Upper lobe of left lung (tissue), 6 donors: ENCODE data around the gene IGSF3. TPM values are rescaled to one million over a fixed set of nuclear protein-coding genes. Genes with fewer than 3 reads are reported as not detected.

Experiments used
- ATAC-seq, 2 donors: fragments of 200-7000 bp; cut with Tn5 transposase; one replicate each; pipeline ENCODE4 v1.9.1; 2022; ENCODE audit warnings: mild to moderate bottlenecking in 2 of 2, moderate library complexity in 2 of 2; ENCODE audit not compliant: low FRiP score in 2 of 2
- DNase-seq, 2 donors: peaks; one replicate each; pipeline ENCODE4 v3.0.0-alpha.2; 2019 to 2020
- H3K27ac ChIP-seq, 4 donors: fragments of 200-600 bp; sonication (generic); one replicate each; pipeline ENCODE4 v1.5.1; 2016 to 2019
- H3K27me3 ChIP-seq, 4 donors: fragments of 200-600 bp; sonication (generic); one replicate each; pipeline ENCODE4 v1.5.1; 2017 to 2019
- H3K36me3 ChIP-seq, 4 donors: fragments of 200-600 bp; sonication (generic); one replicate each; pipeline ENCODE4 v1.5.1; 2016 to 2019
- H3K4me1 ChIP-seq, 4 donors: fragments of 200-600 bp; sonication (generic); one replicate each; pipeline ENCODE4 v1.5.1; 2018 to 2019
- H3K4me3 ChIP-seq, 4 donors: fragments of 200-600 bp; sonication (generic); one replicate each; pipeline ENCODE4 v1.5.1; 2017 to 2019; ENCODE audit warnings: mild to moderate bottlenecking in 2 of 4, moderate library complexity in 1 of 4
- H3K9me3 ChIP-seq, 4 donors: fragments of 200-600 bp; sonication (generic); one replicate each; pipeline ENCODE4 v1.5.1; 2018 to 2019
- EP300 ChIP-seq, 4 donors: sonication (generic); formaldehyde crosslinking; IDR thresholded peaks; one replicate each; pipeline ENCODE4 v1.5.1; 2017; ENCODE audit warnings: antibody characterized with exemption in 4 of 4, control low read depth in 2 of 4
- POLR2A ChIP-seq, 4 donors: fragments of 450-650 bp; IDR thresholded peaks; one replicate each; pipeline ENCODE4 v1.5.1; 2016 to 2017; ENCODE audit warnings: antibody characterized with exemption in 4 of 4, mild to moderate bottlenecking in 2 of 4
- POLR2AphosphoS5 ChIP-seq, 2 donors: sonication (generic); formaldehyde crosslinking; IDR thresholded peaks; one replicate each; pipeline ENCODE4 v1.5.1; 2017; ENCODE audit warnings: antibody characterized with exemption in 2 of 2
- WGBS, 2 donors: methylation state at CpG; one replicate each; pipeline ENCODE4 v1.1.5; 2017 to 2018; 5-methylcytosine and 5-hydroxymethylcytosine counted together
- total RNA-seq, 6 donors: library from RNA; depleted of rRNA in 4 of 6; stranded (reverse); fragments of >200 nt in 4 of 6; gene quantifications; one replicate each; pipeline versions ENCODE4 v1.1.0 to v1.2.1, GENCODE V29; 2016 to 2021
- TF ChIP-seq, protein P1 (sequence below), 6 experiments: fragments of 450-650 bp in 4 of 6; fragments of 200-600 bp in 2 of 6; sonication (generic) in 2 of 6; IDR thresholded peaks; one replicate each; pipeline ENCODE4 v1.5.1; 2016 to 2019; ENCODE audit warnings: antibody characterized with exemption in 6 of 6
- donor health status: DM: no; HTN: no; CAD: no; lungs with moderate emphysema.
- donor health status: DM: no; HTN: yes; CAD: no; lungs with severe emphysema.

Gene IGSF3
- total RNA-seq, 6 donors from 2014 or later = 15.1 to 28.3 (median 23.7) TPM

DNA sequence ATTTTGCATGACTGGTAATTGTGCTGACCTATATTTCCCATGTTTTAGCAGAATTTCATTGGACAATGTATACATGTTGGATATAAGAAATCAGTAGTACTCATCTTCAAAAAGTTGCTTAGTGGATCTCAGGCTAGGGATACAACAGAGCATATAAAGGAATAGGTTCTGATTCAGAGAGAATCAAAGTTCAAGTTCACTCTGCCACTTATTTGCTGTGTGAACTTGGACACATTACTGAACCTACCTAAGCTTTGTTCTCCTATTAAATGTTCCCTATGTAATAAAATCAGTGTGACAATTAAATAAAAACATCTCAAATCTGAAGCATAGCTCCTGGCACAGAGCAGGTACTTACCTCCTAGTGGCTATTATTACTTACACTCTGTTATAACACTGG lies 106.0 kb downstream of the IGSF3 start:
- peaks cover 6 to 29% (median 14%) of the 10 kb centered on the region in 4 donors for H3K4me1 ChIP-seq
- DNase-seq = no peak
- TF ChIP-seq POLR2A (IDR thresholded peaks at IDR 0.05) (no peak), POLR2AphosphoS5 (IDR thresholded peaks at IDR 0.05) (no peak), EP300 (IDR thresholded peaks at IDR 0.05) (no peak)
- TF ChIP-seq, protein P1, sequence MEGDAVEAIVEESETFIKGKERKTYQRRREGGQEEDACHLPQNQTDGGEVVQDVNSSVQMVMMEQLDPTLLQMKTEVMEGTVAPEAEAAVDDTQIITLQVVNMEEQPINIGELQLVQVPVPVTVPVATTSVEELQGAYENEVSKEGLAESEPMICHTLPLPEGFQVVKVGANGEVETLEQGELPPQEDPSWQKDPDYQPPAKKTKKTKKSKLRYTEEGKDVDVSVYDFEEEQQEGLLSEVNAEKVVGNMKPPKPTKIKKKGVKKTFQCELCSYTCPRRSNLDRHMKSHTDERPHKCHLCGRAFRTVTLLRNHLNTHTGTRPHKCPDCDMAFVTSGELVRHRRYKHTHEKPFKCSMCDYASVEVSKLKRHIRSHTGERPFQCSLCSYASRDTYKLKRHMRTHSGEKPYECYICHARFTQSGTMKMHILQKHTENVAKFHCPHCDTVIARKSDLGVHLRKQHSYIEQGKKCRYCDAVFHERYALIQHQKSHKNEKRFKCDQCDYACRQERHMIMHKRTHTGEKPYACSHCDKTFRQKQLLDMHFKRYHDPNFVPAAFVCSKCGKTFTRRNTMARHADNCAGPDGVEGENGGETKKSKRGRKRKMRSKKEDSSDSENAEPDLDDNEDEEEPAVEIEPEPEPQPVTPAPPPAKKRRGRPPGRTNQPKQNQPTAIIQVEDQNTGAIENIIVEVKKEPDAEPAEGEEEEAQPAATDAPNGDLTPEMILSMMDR (IDR thresholded peaks at IDR 0.05) = no peak
- ATAC-seq = no peak
- no peak overlapping the region for H3K27ac ChIP-seq
- no peaks in the 10 kb centered on the region for H3K9me3 ChIP-seq
- H3K27me3 ChIP-seq = no peaks in the 10 kb centered on the region
- no peaks in the 10 kb centered on the region for H3K36me3 ChIP-seq
- no peak overlapping the region for H3K4me3 ChIP-seq

DNA sequence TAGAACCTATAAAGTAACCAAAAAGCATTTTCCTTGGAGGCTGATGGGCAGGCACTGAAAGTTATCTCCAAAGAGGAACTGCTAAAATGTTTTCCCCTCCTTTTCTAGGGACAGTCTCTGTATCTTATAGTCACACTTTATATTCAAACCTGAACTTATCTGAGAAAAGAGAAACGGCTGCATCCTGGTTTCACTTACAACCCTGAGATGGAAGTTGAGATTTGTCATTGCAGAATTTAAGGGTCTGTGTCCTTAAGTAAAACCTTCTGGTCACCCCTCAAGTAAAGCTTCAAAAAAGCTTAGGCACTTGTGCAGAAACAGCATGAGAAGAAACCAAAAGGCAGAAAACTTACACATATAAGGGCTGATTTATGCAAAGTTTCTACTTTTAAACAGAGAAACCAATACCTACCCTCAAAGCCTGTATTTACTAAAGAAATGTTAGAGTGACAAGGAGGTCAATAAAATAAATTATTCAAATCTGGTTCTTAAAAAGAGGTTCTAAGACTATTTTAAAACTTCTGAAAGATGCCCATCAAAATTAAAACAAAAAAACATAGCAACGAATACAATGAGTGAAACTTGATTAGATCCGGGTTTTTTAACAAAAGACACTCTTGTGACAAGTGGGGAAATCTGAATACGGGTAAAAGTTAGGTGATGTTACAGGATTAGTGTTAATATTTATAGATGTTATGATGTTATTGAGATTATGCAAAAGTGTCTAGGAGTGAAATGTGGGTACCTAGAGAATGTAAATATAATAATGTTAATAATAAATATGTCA lies 106.6 kb downstream of the IGSF3 start:
- DNase-seq (no peak), ATAC-seq (no peak)
- no peaks in the 10 kb centered on the region for H3K27me3 ChIP-seq
- H3K36me3 ChIP-seq = no peaks in the 10 kb centered on the region
- no peaks in the 10 kb centered on the region for H3K9me3 ChIP-seq
- WGBS, 2 donors = 66 to 72% methylated on average over 4 of the region's 4 CpGs
- H3K27ac ChIP-seq = no peak overlapping the region
- TF ChIP-seq POLR2AphosphoS5 (IDR thresholded peaks at IDR 0.05) (no peak), POLR2A (IDR thresholded peaks at IDR 0.05) (no peak), EP300 (IDR thresholded peaks at IDR 0.05) (no peak)
- TF ChIP-seq, protein P1 (IDR thresholded peaks at IDR 0.05) = no peak
- no peak overlapping the region for H3K4me3 ChIP-seq
- H3K4me1 ChIP-seq = peaks cover 6 to 33% (median 14%) of the 10 kb centered on the region in 4 donors

DNA sequence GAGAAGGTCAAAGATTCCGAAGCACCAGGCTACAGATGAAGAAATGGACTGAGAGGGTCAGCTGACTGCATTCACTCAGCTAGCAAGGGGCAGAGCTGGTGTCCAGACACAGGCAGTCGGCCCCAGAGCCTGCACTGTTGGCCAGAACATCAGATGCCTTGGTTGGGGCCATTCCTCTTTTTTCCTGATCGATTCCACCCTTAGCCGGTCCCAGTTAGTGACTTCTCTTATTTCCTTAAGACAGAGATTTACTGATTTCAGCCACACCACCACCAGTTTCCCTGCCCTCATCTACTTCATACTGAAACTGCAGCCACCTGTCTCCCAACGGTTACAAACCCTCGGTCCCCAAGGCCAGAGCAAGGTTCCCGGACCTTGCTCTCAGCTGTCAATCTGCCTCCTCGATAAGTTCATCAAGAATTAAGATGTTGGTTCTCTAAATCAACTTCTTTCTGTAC lies 108.2 kb downstream of the IGSF3 start:
- Histone ChIP-seq H3K27ac (no peak overlapping the region), H3K36me3 (no peaks in the 10 kb centered on the region), H3K4me1 (peaks cover 6 to 39% (median 19%) of the 10 kb centered on the region in 4 donors), H3K4me3 (no peak overlapping the region), H3K27me3 (no peaks in the 10 kb centered on the region), H3K9me3 (no peaks in the 10 kb centered on the region)
- TF ChIP-seq EP300 (IDR thresholded peaks at IDR 0.05) (no peak), POLR2AphosphoS5 (IDR thresholded peaks at IDR 0.05) (no peak), POLR2A (IDR thresholded peaks at IDR 0.05) (no peak)
- TF ChIP-seq, protein P1 (IDR thresholded peaks at IDR 0.05) = no peak
- no peak for DNase-seq
- ATAC-seq = no peak
- 81 to 94% methylated on average over 8 of the region's 8 CpGs for WGBS, 2 donors

DNA sequence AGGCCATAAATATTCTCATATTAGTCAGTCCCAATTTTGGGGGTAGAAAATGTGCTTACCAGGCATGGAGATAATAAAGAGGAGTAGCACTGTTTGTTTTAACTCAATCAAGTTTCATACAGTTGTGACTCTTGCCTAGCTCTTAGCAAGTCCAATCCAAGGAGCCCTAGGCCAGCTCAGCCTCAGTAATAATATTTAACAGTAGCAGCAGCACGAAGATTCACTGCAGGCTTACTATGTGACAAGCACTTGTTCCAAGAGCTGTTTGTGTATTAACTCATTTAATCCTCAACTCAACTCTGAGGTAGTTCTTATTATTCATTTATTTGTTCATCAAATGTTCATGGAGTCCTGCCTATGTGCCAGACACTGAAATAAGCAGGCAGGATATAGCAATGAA lies 109.0 kb downstream of the IGSF3 start:
- Histone ChIP-seq H3K4me3 (no peak overlapping the region), H3K36me3 (no peaks in the 10 kb centered on the region), H3K4me1 (peaks cover 8 to 43% (median 22%) of the 10 kb centered on the region in 4 donors), H3K9me3 (no peaks in the 10 kb centered on the region), H3K27me3 (no peaks in the 10 kb centered on the region), H3K27ac (no peak overlapping the region)
- TF ChIP-seq POLR2A (IDR thresholded peaks at IDR 0.05) (no peak), POLR2AphosphoS5 (IDR thresholded peaks at IDR 0.05) (no peak), EP300 (IDR thresholded peaks at IDR 0.05) (no peak)
- TF ChIP-seq, protein P1 (IDR thresholded peaks at IDR 0.05) = no peak
- DNase-seq (no peak), ATAC-seq (no peak)
- WGBS, 2 donors = 86 to 94% methylated on average over 1 of the region's 1 CpG

DNA sequence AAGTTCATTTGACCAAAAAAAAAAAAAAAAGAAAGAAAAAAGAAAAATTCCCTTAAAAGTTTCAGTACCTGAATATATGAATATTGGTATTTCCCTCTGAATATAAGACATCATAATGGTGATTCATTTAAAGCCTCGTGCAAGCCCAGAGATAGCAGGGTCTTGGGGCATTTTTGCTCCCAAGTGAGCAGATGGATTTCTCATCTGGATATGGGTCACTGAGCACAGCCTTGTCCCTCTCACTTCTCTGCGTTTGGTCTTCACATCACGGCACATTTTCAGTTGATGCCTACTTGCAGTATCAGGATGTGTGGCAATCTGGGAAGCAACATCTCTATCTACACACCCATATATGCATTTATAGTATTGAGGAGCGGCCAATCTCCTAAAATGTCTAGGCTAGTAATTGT lies 109.4 kb downstream of the IGSF3 start:
- peaks cover 12 to 47% (median 25%) of the 10 kb centered on the region in 4 donors for H3K4me1 ChIP-seq

More for the DNA sequence above, 109.4 kb downstream of the IGSF3 start:
- no peak overlapping the region for H3K4me3 ChIP-seq
- no peaks in the 10 kb centered on the region for H3K27me3 ChIP-seq
- no peak for TF ChIP-seq POLR2A (IDR thresholded peaks at IDR 0.05)
- TF ChIP-seq EP300 (IDR thresholded peaks at IDR 0.05) = no peak
- no peak for TF ChIP-seq POLR2AphosphoS5 (IDR thresholded peaks at IDR 0.05)
- TF ChIP-seq, protein P1 (IDR thresholded peaks at IDR 0.05) = no peak
- no peaks in the 10 kb centered on the region for H3K36me3 ChIP-seq
- H3K27ac ChIP-seq = no peak overlapping the region
- ATAC-seq (no peak), DNase-seq (no peak)
- H3K9me3 ChIP-seq = no peaks in the 10 kb centered on the region
- WGBS, 2 donors = 76 to 81% methylated on average over 4 of the region's 4 CpGs
